HepG2 (cell line): ENCODE results near the gene SBNO2. TPM values are rescaled to one million over a fixed set of nuclear protein-coding genes. Genes with fewer than 3 reads are reported as not detected.
A peak's percentile ranks its signal among the peaks of the same experiment; 100 is the strongest.

Experiments
- CCDC6 ChIP-seq: sonication (generic); formaldehyde crosslinking; IDR thresholded peaks from 2 replicates; pipeline ENCODE4 v1.8.1; 2022; ENCODE audit warnings: mild to moderate bottlenecking, missing genetic modification reagents, moderate library complexity
- DNMT3B ChIP-seq: conservative IDR thresholded peaks from 2 replicates; pipeline ENCODE4 v1.6.1; 2016; ENCODE audit warnings: missing biosample characterization, control low read depth
- ETS1 ChIP-seq: sonication (generic); formaldehyde crosslinking; IDR thresholded peaks from 2 replicates; pipeline ENCODE4 v1.4.0; 2020; ENCODE audit warnings: missing genetic modification reagents
- GABPB1 ChIP-seq: IDR thresholded peaks from 2 replicates; pipeline ENCODE4 v1.6.1; 2016; ENCODE audit warnings: mild to moderate bottlenecking, missing genetic modification reagents, moderate library complexity, missing compliant biosample characterization
- JUNB ChIP-seq: sonication (generic); formaldehyde crosslinking; IDR thresholded peaks from 2 replicates; pipeline ENCODE4 v1.8.0; 2022; ENCODE audit warnings: missing genetic modification reagents, mild to moderate bottlenecking, borderline replicate concordance
- NR2F6 ChIP-seq, 2 experiments: IDR thresholded peaks; 2 replicates each; pipeline ENCODE4 v1.6.1; 2016; ENCODE audit warnings: antibody characterized with exemption in 1 of 2, mild to moderate bottlenecking in 1 of 2
- NR3C1 ChIP-seq: sonication (generic); formaldehyde crosslinking; IDR thresholded peaks from 2 replicates; pipeline ENCODE4 v1.4.0; 2020; ENCODE audit warnings: missing genetic modification reagents
- RBM39 ChIP-seq: fragments of 200-400 bp; formaldehyde crosslinking; IDR thresholded peaks from one replicate; pipeline ENCODE4 v1.6.1; 2018; ENCODE audit warnings: antibody characterized with exemption, mild to moderate bottlenecking, low read depth, low read length; ENCODE audit not compliant: poor library complexity, severe bottlenecking
- SOX5 ChIP-seq: IDR thresholded peaks from 2 replicates; pipeline ENCODE4 v1.6.1; 2016; ENCODE audit warnings: borderline replicate concordance
- THAP9 ChIP-seq: sonication (generic); formaldehyde crosslinking; IDR thresholded peaks from 2 replicates; pipeline ENCODE4; 2020; ENCODE audit warnings: missing genetic modification reagents, mild to moderate bottlenecking, borderline replicate concordance
- YY1 ChIP-seq: IDR thresholded peaks from 2 replicates; pipeline ENCODE4 v1.6.1; 2011; ENCODE audit warnings: low read length, low read depth, moderate library complexity, mild to moderate bottlenecking; ENCODE audit not compliant: insufficient read depth, insufficient replicate concordance
- ZHX2 ChIP-seq, 2 experiments: sonication (generic) in 1 of 2; formaldehyde crosslinking in 1 of 2; IDR thresholded peaks; 2 replicates each; pipeline versions ENCODE4 v1.6.1 to v1.9.0; 2014 to 2022; ENCODE audit warnings: antibody characterized with exemption in 1 of 2, borderline replicate concordance in 1 of 2, inconsistent platforms in 1 of 2, low read depth in 1 of 2, missing genetic modification reagents in 1 of 2
- ZNF230 ChIP-seq: sonication (generic); formaldehyde crosslinking; IDR thresholded peaks from 2 replicates; pipeline ENCODE4 v1.4.0; 2020; ENCODE audit warnings: mild to moderate bottlenecking, missing genetic modification reagents
- ZNF747 ChIP-seq: sonication (generic); formaldehyde crosslinking; IDR thresholded peaks from 2 replicates; pipeline ENCODE4 v1.8.1; 2023; ENCODE audit warnings: missing genetic modification reagents, mild to moderate bottlenecking, borderline replicate concordance
- polyA plus RNA-seq, 8 experiments: library from polyadenylated mRNA; depleted of rRNA in 3 of 8; stranded (reverse) in 7 of 8; unstranded in 1 of 8; fragments of >200 nt; fragmentation: Illumina TruSeq in 4 of 8; extraction: Trizol in 4 of 8; gene quantifications; 2 replicates each; pipeline versions ENCODE4 v1.2.1 to v1.2.3, GENCODE V29; 2011 to 2016; ENCODE audit warnings: low read depth in 4 of 8, missing spikeins in 1 of 8, mixed read lengths in 1 of 8; ENCODE audit not compliant: insufficient read depth in 1 of 8
- total RNA-seq, 5 experiments: library from RNA; depleted of rRNA; stranded (reverse); fragments of >200 nt; fragmentation: Illumina TruSeq; extraction: Trizol; gene quantifications; 2 replicates each; pipeline ENCODE4 v1.2.3, GENCODE V29; 2016; ENCODE audit warnings: low read depth in 1 of 5

Gene SBNO2
- total and polyA plus RNA-seq, 2 of the 13 experiments (the other 11 are each of a cell fraction or from before 2014, with no cell fraction given): 8.6 to 10.4 TPM

- TF ChIP-seq NR2F6 (IDR thresholded peaks at IDR 0.05) (no peak), NR2F6 (CRISPR knock-in tag; IDR thresholded peaks at IDR 0.05) (peak; percentile 83), DNMT3B (no peak), ZNF230 (0 out of 2 replicates have a peak, but pooled peaks have one; percentile 49), RBM39 (peak; percentile 41), ETS1 (CRISPR knock-in tag) (0 out of 2 replicates have a peak, but pooled peaks have one; percentile 20), THAP9 (peak; percentile 47), ZNF747 (CRISPR knock-in tag) (peak; percentile 72; the same call in 1 of the 2 replicates), CCDC6 (CRISPR knock-in tag) (no peak), NR3C1 (CRISPR knock-in tag) (no peak), GABPB1 (no peak), YY1 (peak; percentile 22), ZHX2 (IDR thresholded peaks at IDR 0.05; ENCODE audit: low read depth) (no peak), ZHX2 (CRISPR knock-in tag; IDR thresholded peaks at IDR 0.05; ENCODE audit: borderline replicate concordance) (no peak), SOX5 (CRISPR knock-in tag) (peak; percentile 41), JUNB (CRISPR knock-in tag) (no peak)
Observed at GRCh38 chr19:1066251-1066747, 107.8 kb downstream of the SBNO2 start (continued).
